GM19240 (cell line): ENCODE measurements around the gene ABHD17C.
A peak's percentile ranks its signal among the peaks of the same experiment; 100 is the strongest.
"Not testable (repeated sequence)": the region's sequence is repeated elsewhere in the genome, so short reads cannot be mapped to it uniquely, and the experiment has no call there.

ENCODE experiments used
- DNase-seq: peaks from one replicate; pipeline ENCODE4 v3.0.0; 2011; ENCODE audit warnings: low spot score; ENCODE audit not compliant: insufficient read length

ABHD17C gene

DNA sequence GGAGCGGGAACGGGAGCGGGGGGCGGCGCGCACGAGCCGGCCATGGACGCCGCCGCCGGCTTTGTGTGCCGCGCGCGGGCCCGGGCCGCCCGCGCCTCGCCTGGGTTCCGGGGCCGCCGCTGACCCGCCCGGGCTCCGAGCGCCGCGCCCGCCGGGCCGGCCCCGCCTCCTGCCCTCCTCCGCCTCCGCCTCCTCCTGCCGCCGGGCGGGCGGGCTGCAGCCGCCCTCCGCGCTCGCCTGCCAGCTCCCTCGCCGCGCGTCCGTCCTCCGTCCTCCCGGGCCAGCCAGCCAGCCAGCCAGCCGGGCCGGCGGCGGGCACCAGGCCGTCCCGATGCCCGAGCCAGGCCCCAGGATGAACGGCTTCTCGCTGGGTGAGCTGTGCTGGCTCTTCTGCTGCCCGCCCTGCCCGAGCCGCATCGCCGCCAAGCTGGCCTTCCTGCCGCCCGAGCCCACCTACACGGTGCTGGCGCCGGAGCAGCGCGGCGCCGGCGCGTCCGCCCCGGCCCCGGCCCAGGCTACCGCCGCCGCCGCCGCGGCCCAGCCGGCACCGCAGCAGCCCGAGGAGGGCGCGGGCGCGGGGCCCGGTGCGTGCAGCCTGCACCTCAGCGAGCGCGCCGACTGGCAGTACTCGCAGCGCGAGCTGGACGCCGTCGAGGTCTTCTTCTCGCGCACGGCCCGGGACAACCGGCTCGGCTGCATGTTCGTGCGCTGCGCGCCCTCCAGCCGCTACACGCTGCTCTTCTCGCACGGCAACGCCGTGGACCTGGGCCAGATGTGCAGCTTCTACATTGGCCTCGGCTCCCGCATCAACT, at the start of gene ABHD17C:
ABHD17C (plus strand) TSS at position 212 of the 812 bp plus-strand sequence; CDS start at position 332, 120 bp downstream.
- DNase-seq = peak; percentile 57

DNA sequence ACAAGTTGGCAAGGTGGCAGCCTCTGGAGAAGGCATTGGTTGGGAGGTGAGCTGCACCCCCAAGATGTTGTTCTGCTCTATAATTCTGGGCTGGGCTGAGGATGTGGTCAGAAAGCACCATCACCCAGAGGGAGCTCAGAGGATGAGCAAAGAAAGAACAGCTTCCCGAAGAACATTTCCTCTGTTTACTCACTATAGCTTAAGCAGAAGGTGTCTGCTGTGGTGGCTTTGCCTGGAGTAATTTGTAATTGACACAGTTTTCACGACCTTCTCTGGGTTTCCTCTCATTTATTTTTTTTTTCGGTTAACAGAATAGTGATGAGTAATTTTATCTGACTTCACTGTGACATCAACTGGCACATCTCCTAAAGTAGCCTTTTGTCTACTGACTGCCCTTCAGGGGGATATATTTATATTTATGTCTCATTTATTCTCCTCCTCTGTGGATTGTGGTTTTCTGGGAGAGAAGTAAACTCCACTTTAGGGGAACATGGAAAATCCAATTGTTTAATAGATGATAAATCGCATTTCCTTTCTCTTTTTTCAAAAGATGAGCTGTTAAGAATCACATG, 49.5 kb upstream of the ABHD17C start:
- no peak for DNase-seq

DNA sequence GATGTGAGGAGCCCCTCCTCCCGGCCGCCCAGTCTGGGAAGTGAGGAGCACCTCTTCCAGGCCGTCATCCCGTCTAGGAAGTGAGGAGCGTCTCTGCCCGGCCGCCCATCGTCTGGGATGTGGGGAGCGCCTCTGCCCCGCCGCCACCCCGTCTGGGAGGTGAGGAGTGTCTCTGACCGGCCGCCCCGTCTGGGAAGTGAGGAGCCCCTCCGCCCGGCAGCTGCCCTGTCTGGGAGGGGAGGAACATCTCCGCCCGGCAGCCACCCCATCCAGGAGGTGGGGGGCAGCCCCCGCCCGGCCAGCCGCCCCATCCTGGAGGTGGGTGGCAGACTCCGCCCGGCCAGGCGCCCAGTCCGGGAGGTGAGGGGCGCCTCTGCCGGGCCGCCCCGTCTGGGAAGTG, 47.7 kb upstream of the ABHD17C start:
- not testable (repeated sequence) for DNase-seq

DNA sequence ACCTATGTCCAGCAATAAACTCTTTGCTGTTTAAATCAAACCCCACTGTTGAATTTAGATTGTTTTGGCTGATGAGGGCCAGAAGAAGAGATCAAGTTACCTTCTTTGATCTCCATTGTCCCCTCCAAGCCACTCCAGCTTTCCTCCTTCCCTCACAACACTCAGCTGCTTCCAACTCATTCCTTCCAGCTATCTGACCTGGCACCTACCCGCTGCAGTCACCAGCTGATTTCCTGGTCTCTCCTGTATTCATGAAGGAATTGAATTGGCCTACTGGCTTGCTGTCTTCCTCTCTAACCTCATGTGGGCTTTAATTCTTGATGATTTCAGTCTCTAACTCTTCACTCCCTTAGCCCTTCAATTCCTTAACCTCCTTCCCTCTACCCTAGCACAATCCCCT, 40.8 kb upstream of the ABHD17C start:
- no peak for DNase-seq

DNA sequence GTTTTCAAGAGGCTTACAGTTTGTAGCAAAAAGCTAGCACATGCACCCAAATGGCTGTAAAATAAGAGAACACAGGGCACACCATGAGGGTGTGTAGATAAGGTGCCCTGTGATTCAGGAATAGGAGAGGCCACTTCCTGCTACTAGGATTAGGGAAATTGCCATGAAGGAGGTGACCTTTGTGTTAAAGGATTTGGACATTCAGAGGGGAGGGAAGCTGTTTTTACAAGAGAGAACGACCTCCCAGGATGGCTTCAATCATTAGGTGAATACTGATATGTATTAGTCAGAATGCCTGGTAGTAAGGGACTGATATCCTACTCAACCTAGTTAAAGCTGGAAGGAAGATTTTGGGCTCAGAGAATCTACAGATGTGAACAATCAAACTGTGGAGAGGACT, 35.7 kb upstream of the ABHD17C start:
- DNase-seq = no peak

DNA sequence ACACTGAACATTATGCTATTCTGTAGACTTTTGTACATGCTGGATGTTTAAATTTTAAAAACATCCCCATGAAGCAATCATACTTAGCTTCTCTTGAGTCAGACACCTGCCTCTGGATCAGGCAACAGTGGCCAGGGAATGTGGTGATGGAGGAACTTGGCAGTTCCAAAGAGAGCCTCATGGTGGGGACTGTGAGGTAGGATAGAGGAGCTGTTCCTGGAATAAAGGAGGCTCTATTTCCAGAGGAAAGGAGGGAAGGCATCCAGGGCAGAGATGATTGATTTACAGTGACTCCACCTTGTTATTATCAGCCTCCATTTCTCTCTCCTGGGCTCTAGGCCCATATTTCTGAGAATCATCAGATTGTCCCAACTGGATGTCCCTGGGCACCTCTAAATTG, 35.0 kb upstream of the ABHD17C start:
- DNase-seq = no peak

DNA sequence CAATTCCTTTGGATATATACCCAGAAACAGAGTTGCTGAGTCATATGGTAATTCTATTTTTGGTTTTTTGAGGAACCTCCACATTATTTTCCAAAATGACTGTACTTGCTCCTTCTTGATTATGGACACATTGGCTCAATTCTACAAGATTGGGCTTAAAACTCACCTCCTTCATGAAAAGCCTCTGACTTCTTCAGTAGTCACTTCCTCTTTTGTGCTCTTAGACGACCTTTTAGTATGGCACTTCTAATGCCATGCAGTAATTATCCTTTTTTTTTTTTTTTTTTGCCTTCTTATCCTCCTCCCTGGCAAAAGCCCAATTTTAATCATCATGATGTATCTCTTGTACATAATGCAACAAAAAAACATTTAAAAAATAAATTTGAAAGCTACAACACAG, 33.0 kb upstream of the ABHD17C start:
- DNase-seq = no peak

DNA sequence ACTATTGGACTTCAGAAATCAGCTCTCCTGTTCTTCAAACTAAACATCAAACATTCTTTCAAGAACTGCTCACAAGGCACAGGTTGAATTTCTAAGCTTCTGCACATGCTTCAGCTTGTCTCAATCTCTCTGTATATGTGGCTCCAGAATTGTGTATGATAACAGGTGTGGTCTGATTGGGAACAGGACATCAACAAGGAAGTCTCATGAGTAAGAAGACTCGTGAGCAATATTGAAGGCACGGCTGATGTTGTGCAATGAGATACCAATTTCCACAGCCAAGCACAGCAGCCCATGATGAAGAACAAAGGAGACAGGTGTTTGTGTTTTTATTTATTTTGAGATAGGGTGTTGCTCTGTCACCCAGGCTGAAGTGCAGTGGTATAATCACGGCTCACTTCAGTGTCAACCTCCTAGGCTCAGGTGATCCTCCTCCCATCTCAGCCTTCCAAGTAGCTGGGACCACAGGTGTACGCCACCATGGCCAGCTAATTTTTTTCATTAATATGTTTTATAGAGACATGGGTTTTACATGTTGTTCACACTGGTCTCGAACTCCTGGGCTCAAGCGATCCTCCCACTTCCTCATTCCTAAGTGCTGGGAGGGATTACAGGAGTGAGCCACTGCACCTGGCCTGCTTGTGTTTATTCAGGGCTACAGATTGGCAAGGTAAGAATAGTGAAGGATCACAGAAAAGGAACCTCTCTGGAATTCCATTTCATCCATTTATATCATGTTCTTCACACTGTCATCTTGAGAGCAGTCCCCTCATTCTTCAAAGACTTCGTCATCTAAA, 32.2 kb upstream of the ABHD17C start:
- no peak for DNase-seq

DNA sequence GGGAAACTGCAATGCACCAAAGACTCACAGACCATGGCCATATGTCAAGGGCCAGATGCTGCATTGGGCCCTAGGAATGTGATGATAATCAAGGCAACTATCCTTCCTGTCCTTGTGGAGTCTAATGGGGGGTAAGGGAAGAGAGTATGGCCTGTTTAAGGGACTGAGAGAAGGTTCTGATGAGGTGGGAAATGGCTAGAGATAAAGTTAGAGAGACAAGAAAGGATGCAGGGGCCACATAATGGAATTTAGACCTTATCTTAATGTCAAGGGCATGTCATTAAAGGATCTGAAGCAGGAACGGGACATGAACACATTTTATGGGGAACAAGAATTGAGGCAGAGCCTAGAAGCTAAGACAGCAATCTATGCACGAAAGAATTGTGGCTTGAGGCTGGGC, 30.0 kb upstream of the ABHD17C start:
- DNase-seq = no peak

DNA sequence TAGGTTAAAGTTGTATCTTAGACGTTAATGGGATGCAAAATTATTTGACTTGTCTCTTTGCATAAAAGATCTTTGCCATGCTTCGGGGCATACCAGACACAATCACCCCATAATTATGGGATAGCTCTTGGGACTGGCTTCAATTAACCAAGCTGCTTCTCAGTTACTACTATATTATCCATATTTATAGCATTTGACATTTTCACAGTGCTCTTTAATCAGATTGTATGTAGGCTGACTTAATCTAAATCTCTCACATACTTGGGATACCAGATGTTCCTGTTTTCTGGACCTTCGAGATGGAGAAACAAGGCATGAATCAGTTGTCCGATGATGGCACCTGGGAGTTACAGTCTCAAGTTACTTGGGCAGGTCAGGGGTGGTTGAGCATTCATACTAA, 27.2 kb upstream of the ABHD17C start:
- DNase-seq = no peak

DNA sequence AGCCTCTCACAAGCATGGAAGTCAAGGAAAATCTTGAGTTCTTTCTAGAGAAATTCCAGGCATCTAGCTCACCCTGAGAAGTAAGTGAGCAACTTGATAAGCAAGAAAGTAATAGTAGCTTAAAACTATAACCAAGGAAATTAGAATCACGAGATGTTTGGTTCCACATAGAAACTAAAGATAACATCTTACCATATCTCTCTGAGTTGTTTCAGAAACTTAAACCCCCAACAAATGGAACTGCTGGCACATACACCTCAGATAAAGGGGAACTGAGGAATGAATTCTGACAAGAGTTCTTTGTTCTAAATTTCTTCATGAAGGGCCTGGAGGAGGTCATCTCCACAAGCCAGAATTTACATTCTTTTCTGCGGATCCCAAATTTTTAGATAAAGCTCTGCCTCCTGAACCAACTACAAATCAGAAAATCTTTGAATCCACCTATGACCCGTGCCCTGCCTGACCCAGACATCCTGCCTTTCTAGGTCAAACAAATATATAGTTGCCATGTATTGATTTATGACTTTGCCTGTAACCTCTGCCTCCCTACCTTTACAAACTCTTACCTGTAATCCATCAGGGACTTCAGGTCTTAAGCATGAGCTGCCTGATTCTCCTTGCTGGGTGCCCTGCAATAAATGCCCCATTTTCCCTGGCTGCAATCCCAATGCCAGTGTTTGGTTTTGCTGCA, 26.4 kb upstream of the ABHD17C start:
- no peak for DNase-seq

DNA sequence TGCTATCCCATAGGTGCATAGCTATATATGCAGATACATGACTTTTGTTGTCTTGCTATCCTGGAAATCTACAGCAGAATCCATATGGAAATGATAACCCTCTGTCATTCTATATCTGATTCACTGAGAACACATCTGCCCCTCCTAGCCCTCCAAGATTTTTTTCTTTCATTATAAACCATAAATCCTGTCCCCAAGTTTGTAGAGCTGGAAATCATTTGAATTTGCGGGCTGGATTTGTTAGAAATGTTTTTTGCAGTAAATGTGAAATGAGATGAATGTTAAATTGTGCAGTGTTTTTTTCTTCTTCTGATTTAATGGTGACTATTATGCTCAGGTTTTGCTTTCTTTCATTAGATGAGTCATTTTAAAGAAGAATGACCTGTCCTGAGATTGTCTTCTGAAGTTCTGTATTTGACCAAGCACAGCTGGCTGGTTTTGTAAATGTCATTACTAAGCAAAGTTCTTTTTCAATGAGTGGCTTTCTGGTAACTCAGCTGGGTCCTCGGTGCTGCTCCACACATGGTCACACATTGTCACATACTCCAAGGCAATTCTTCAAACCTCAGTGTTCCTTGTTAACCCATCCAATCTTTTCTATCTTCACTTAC, 25.3 kb upstream of the ABHD17C start:
- no peak for DNase-seq

DNA sequence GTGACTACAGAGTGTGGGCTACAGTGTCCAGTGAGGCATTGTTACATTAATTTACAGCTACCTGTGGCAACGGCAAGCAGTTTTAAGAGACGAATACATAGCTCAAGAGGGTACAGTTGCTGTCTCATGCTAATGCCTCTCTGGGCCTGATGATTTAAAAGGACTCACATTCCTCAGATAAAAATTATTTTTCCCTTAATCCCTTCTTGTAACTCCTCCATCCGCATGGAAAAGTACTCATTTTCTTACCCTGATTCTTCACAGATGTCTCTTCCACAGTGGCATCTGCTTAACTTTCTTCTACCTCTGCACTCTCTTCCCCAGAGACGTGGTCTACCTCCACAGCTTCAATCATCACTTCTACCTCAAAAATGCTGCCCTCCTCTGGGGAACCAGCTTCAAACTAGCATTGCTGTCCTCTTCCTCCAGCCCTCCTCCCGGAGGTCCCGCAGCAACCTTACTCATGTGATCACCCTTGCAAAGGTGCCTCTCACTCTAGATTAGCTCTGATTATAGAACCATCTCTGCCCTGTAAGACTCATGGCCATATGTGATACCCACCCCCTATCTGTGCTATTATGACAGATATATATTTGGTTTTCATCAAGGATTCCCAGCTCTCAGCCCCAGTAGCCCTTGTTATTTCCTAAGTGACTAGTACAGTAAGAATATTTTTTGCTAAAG, 21.4 kb upstream of the ABHD17C start:
- no peak for DNase-seq

DNA sequence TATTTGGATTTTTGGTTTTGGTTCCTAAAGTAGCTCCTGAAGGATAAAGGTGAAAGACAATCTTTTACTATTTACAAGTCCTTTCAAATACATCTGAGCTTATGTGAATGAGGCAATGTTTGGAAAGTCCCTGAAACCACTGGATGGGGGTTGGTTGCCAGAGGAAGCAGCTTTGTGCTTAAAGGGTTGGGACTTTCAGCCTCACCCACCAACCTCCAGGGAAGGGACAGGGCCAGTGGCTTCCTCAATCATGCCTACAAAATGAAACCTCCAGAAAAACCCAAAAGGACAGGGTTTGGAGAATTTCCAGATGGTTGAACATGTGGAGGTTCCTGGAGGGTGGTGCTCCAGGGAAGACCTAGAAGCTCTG, 20.9 kb upstream of the ABHD17C start:
- no peak for DNase-seq

DNA sequence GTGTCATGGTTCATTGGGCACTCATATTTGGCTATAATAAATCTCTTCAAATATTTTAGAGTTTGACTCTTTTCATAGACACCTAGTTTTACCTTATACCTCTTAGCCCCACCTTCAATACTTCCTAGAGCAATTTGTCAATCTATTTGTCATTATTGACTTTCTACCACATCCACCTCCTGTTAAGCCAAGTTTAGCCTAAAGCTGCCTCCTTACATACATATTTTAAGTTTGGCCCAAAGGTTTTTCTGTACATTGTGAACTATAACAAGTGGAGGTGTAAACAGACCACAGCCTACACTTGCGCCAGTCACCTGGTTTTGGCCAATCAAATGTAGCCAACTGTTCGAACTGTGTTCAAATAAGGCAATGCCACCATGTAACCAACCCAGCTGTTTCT, 18.1 kb upstream of the ABHD17C start:
- DNase-seq = no peak

DNA sequence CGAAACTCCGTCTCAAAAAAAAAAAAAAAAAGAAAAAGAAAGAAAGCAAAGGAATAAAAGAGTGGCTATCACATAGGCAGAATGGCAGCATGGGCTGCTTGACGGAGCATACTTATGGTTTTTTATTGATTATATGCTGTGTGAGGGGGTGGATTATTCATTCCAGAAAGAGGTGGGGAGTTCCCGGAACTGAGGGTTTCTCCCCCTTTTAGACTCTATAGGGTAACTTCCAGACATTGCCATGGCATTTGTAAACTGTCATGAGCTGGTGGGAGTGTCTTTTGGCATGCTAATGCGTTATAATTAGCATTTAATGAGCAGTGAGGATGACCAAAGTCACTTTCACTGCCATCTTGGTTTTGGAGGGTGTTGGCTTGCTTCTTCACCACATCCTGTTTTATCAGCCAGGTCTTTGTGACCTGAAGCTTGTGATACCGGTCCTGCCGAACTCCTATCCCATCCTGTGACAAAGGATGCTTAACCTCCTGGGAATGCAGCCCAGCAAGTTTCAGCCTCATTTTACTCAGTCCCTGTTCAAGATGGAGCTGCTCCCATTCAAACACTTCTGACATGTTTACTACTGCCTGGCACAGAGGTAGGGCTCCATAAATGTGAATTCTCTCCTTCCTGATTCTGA, 15.8 kb upstream of the ABHD17C start:
- DNase-seq = no peak

DNA sequence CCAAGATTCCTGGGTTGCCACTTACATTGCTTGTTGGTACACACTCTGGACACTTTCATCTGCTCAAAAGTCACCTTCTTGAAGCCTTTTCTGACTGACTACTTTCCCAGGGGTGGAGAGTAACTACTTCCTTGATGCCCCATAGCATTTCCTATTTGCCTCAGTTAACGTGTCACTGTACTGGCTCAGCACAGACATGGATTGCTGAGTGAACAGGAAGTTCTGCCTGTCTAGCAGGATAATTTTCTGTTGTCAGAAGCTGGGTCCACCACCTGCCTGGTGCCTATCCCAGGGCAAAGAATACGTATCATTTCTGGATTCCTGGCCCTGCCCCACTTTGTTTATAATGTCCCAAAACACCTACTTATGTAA, 15.3 kb upstream of the ABHD17C start:
- DNase-seq = no peak

DNA sequence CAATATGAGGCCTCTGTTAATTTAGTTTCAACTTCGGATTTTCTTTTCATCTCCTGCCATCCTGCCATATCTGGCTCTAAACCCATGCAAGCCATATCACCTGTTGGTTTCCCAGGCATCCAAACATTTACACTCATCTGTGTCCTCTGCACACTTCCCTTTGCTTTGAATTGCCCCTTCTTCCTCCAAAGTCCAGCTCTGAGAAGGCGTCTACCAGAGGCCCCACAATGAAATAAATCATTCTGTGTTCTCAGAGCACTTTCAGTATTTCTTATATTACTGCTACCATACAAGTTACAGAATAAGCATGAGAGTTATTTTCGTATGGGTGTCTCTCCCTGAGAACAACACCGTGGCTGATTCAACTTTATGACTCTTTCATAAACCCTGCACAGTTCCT, 12.9 kb upstream of the ABHD17C start:
- DNase-seq = no peak

DNA sequence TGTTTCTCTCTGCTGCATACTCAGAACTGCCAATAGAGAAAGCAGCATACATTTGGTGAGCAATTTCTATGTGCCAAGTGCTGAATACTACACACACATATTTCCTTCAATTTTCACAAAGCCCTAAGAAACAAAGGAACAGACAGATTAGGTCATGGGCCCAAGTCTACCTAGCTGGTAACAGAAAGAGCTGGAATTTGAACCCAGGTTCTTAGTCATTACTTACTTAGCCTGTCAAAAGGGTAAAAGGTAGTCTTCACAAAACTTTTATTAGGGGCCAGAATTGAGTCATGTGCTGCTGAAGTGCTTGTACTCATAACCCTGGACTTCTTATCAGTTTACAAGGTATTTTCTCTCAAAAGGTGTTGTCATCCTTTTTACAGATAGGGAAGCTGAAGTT, 10.4 kb upstream of the ABHD17C start:
- no peak for DNase-seq

DNA sequence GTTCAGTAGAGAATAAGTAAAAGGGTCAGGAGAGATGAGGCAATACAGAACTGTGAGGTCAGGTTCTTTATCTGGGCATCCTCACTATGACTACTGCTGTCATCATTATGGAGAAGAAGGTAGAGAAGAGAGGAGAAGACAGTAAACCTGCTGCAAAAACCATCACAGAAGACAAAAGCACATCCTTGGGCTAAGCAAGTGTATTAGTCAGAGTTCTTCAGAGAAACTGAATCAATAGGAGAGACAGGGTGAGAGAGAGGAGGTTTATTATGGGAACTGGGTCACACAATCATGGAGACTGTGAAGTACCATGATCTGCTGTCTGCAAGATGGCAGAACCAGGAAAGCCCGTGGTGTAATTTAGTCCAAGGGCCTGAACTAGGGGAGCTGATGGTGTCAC, 9.5 kb upstream of the ABHD17C start:
- no peak for DNase-seq
